Measurements from ENCODE around the gene ILRUN.
"Not testable (repeated sequence)": the region's sequence is repeated elsewhere in the genome, so short reads cannot be mapped to it uniquely, and the experiment has no call there.

Gene ILRUN

DNA sequence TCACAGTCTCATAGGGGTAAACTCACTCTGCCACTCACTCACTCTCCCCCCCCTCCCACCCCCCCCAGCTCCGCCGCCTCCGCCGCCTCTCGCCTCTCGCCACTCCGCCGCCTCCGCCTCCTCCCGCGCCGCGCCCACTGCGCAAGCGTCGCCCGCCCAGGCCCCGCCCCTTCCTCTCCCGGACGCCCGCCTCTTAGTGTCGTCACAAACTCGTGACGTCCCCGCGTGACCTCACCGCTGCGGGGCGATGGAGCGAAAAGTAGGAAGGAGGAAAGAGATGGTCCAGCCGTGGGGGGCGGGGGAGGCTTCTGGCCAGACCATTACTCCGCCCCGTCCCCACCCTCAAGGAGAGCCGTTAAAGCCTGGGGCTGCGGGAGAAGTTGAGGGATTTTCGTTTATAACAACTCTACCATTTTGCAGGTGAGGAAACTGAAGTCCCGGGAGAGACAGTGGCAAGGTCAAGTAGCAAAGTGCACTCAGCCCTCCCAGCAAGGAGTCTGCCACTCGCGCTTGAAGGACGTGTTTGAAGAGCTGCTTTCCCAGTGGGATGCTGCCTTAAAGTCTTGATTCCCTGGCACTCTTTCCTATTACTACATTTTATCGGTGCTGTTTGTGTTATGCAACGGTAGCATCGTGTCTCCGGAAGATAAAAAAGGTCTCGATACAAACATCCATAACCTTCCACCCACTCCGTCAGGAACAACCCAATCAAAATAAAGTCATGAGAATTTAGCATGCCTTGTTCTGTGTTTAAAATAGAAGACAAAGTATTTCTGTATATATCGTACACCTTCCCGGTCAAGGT is at the start of gene ILRUN:
TSS of gene ILRUN (minus strand) at position 29 of the 805 bp plus-strand sequence. CDS start 164 bp downstream, outside the sequence.
- H3K4me3 ChIP-seq (ENCODE audit: low read length): peak within 1 kb of the TSS; percentile 92
- TF ChIP-seq ZNF274 (IDR thresholded peaks at IDR 0.05; ENCODE audit: low read depth, low read length): no peak

DNA sequence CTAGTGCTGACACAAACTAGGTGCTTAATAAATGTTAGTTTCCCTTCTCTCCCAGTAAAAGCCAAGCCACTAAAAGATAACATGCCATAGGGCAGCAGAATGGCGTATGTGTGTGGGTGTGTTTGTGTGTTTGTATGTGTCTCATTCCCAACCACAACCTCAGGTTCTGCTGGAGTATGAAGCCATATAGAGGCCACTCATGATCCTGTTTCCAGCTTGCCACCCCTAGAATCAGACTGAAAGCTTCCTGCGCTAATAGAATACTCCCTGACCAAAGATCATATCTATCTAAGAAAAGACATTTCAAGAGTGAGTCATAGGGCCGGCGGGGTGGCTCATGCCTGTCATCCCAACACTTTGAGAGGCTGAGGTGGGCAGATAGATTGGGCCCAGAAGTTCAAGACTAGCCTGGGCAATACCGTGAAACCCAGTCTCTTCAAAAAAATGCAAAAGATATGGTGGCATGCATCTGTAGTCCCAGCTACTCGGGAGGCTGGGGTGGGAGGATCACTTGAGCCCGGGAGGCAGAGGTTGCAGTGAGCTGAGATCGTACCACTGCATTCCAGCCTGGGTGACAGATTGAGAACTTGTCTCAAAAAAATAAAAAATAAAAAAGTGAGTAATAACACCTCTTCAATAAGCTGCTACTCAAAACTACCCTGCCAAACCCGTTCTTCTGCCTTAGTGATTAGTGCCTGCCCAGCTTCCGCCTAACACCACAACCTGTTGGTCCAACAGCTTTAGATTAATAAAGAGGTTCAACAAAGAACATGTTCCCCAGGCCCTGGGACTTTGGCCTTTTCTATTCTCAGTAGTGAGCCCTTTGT is 48.9 kb upstream of the ILRUN start:
- H3K4me3 ChIP-seq (ENCODE audit: low read length): no peak overlapping the region

DNA sequence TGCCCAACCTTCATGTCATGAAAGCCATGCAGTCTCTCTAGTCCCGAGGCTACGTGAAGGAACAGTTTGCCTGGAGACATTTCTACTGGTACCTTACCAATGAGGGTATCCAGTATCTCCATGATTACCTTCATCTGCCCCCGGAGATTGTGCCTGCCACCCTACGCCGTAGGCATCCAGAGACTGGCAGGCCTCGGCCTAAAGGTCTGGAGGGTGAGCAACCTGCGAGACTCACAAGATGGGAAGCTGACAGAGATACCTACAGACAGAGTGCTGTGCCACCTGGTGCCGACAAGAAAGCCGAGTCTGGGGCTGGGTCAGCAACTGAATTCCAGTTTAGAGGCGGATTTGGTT is 47.7 kb upstream of the ILRUN start:
- not testable (repeated sequence) for H3K4me3 ChIP-seq (ENCODE audit: low read length)

More for the DNA sequence above, 48.9 kb upstream of the ILRUN start:
- no peak for TF ChIP-seq ZNF274 (IDR thresholded peaks at IDR 0.05; ENCODE audit: low read depth, low read length)

- no peak for TF ChIP-seq ZNF274 (IDR thresholded peaks at IDR 0.05; ENCODE audit: low read depth, low read length)
- no peak overlapping the region for H3K4me3 ChIP-seq (ENCODE audit: low read length)
Observed at GRCh38 chr6:34743625-34744293, 47.2 kb upstream of the ILRUN start.

GRCh38 chr6:34742094-34742493 is 45.5 kb upstream of the ILRUN start:
- no peak overlapping the region for H3K4me3 ChIP-seq (ENCODE audit: low read length)
- TF ChIP-seq ZNF274 (IDR thresholded peaks at IDR 0.05; ENCODE audit: low read depth, low read length): no peak

GRCh38 chr6:34736823-34737222 is 40.3 kb upstream of the ILRUN start:
- no peak overlapping the region for H3K4me3 ChIP-seq (ENCODE audit: low read length)
- no peak for TF ChIP-seq ZNF274 (IDR thresholded peaks at IDR 0.05; ENCODE audit: low read depth, low read length)

- TF ChIP-seq ZNF274 (IDR thresholded peaks at IDR 0.05; ENCODE audit: low read depth, low read length): no peak
- H3K4me3 ChIP-seq (ENCODE audit: low read length): no peak overlapping the region
Observed at GRCh38 chr6:34731393-34732060, 35.0 kb upstream of the ILRUN start.

GRCh38 chr6:34729631-34730470 is 33.3 kb upstream of the ILRUN start:
- no peak overlapping the region for H3K4me3 ChIP-seq (ENCODE audit: low read length)
- no peak for TF ChIP-seq ZNF274 (IDR thresholded peaks at IDR 0.05; ENCODE audit: low read depth, low read length)

GRCh38 chr6:34726055-34726454 is 29.5 kb upstream of the ILRUN start:
- TF ChIP-seq ZNF274 (IDR thresholded peaks at IDR 0.05; ENCODE audit: low read depth, low read length): no peak
- H3K4me3 ChIP-seq (ENCODE audit: low read length): no peak overlapping the region

GRCh38 chr6:34723203-34723602 is 26.6 kb upstream of the ILRUN start:
- no peak for TF ChIP-seq ZNF274 (IDR thresholded peaks at IDR 0.05; ENCODE audit: low read depth, low read length)
- H3K4me3 ChIP-seq (ENCODE audit: low read length): no peak overlapping the region

DNA sequence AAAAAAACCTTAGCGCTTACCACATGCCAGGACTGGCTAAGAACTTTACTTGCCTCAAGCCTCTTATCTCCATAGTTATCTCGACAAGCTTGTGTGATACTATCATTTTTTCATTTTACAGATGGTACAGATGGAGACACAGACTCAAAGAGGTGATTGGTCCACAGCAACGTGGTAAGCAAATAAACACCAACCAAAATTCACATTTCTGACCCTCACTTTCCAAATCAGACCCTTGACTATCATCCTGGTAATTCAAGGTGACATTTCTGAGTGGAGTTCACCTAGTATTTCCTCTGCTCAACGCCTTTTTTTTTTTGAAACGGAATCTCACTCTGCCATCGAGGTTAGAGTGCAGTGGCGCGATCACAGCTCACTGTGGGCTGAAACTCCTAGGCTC is 25.9 kb upstream of the ILRUN start:
- no peak overlapping the region for H3K4me3 ChIP-seq (ENCODE audit: low read length)
- no peak for TF ChIP-seq ZNF274 (IDR thresholded peaks at IDR 0.05; ENCODE audit: low read depth, low read length)

DNA sequence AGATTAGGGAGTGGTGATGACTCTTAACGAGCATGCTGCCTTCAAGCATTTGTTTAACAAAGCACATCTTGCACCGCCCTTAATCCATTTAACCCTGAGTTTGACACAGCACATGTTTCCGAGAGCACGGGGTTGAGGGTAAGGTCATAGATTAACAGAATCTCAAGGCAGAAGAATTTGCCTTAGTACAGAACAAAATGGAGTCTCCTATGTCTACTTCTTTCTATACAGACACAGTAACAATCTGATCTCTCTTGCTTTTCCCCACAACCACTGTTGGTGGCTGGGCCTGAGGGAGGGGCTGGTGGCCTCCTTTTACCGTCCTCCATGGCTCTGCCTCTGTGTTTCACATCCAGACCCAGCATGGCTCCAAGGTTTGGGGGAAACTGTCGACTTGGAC is 23.6 kb upstream of the ILRUN start:
- H3K4me3 ChIP-seq (ENCODE audit: low read length): not testable (repeated sequence)

DNA sequence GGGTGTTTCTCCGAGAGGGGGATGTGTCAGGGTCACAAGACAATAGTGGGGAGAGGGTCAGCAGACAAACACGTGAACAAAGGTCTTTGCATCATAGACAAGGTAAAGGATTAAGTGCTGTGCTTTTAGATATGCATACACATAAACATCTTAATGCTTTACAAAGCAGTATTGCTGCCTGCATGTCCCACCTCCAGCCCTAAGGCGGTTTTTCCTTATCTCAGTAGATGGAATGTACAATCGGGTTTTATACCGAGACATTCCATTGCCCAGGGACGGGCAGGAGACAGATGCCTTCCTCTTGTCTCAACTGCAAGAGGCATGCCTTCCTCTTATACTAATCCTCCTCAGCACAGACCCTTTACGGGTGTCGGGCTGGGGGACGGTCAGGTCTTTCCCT is 23.1 kb upstream of the ILRUN start:
- not testable (repeated sequence) for H3K4me3 ChIP-seq (ENCODE audit: low read length)

Measured in GM08714 (cell line).